ENCODE results near the gene GALNT8.

Gene GALNT8

GRCh38 chr12:4800555-4800954, 80.4 kb downstream of the GALNT8 start:
- Mint-ChIP-seq H3K4me1 (ENCODE audit: low read depth) (no peaks in the 10 kb centered on the region), H3K36me3 (ENCODE audit: low read depth) (no peaks in the 10 kb centered on the region), H3K9me3 (no peaks in the 10 kb centered on the region), H3K27ac (no peak overlapping the region), H3K4me3 (no peak overlapping the region), H3K27me3 (ENCODE audit: low read depth) (peaks cover 47% of the 10 kb centered on the region)

- H3K4me3 Mint-ChIP-seq: no peak overlapping the region
- no peak overlapping the region for H3K27ac Mint-ChIP-seq
- peaks cover 4% of the 10 kb centered on the region for H3K36me3 Mint-ChIP-seq (ENCODE audit: low read depth)
- no peaks in the 10 kb centered on the region for H3K9me3 Mint-ChIP-seq
- H3K4me1 Mint-ChIP-seq (ENCODE audit: low read depth): peaks cover 12% of the 10 kb centered on the region
- peaks cover 43% of the 10 kb centered on the region for H3K27me3 Mint-ChIP-seq (ENCODE audit: low read depth)
Observed at GRCh38 chr12:4802841-4803240, 82.6 kb downstream of the GALNT8 start.

- Mint-ChIP-seq H3K4me3 (no peak overlapping the region), H3K27me3 (ENCODE audit: low read depth) (peaks cover 33% of the 10 kb centered on the region), H3K4me1 (ENCODE audit: low read depth) (peaks cover 21% of the 10 kb centered on the region), H3K36me3 (ENCODE audit: low read depth) (peaks cover 11% of the 10 kb centered on the region), H3K27ac (no peak overlapping the region), H3K9me3 (no peaks in the 10 kb centered on the region)
Observed at GRCh38 chr12:4806439-4807115, 86.4 kb downstream of the GALNT8 start.

- H3K36me3 Mint-ChIP-seq (ENCODE audit: low read depth): peaks cover 13% of the 10 kb centered on the region
- peaks cover 21% of the 10 kb centered on the region for H3K4me1 Mint-ChIP-seq (ENCODE audit: low read depth)
- no peaks in the 10 kb centered on the region for H3K9me3 Mint-ChIP-seq
- H3K27me3 Mint-ChIP-seq (ENCODE audit: low read depth): peaks cover 28% of the 10 kb centered on the region
- H3K27ac Mint-ChIP-seq: peak overlapping the region; percentile 5
- H3K4me3 Mint-ChIP-seq: no peak overlapping the region
Observed at GRCh38 chr12:4807116-4807783, 87.0 kb downstream of the GALNT8 start.

- peaks cover 21% of the 10 kb centered on the region for H3K4me1 Mint-ChIP-seq (ENCODE audit: low read depth)
- H3K27ac Mint-ChIP-seq: peak overlapping the region; percentile 5
- H3K4me3 Mint-ChIP-seq: no peak overlapping the region
- H3K27me3 Mint-ChIP-seq (ENCODE audit: low read depth): peaks cover 28% of the 10 kb centered on the region
- H3K9me3 Mint-ChIP-seq: no peaks in the 10 kb centered on the region
- H3K36me3 Mint-ChIP-seq (ENCODE audit: low read depth): peaks cover 14% of the 10 kb centered on the region
Observed at GRCh38 chr12:4807813-4808212, 87.6 kb downstream of the GALNT8 start.

- Mint-ChIP-seq H3K27ac (no peak overlapping the region), H3K36me3 (ENCODE audit: low read depth) (peaks cover 19% of the 10 kb centered on the region), H3K27me3 (ENCODE audit: low read depth) (peaks cover 23% of the 10 kb centered on the region), H3K9me3 (no peaks in the 10 kb centered on the region), H3K4me1 (ENCODE audit: low read depth) (peaks cover 24% of the 10 kb centered on the region), H3K4me3 (peak overlapping the region; percentile 21)
Observed at GRCh38 chr12:4809013-4809448, 88.8 kb downstream of the GALNT8 start.

GRCh38 chr12:4809449-4810218, 89.4 kb downstream of the GALNT8 start:
- no peak overlapping the region for H3K27ac Mint-ChIP-seq
- H3K27me3 Mint-ChIP-seq (ENCODE audit: low read depth): peaks cover 24% of the 10 kb centered on the region
- H3K36me3 Mint-ChIP-seq (ENCODE audit: low read depth): peaks cover 19% of the 10 kb centered on the region
- H3K9me3 Mint-ChIP-seq: no peaks in the 10 kb centered on the region
- peaks cover 24% of the 10 kb centered on the region for H3K4me1 Mint-ChIP-seq (ENCODE audit: low read depth)
- peak overlapping the region; percentile 54 for H3K4me3 Mint-ChIP-seq

- H3K9me3 Mint-ChIP-seq: no peaks in the 10 kb centered on the region
- peak overlapping the region; percentile 54 for H3K4me3 Mint-ChIP-seq
- H3K27me3 Mint-ChIP-seq (ENCODE audit: low read depth): peaks cover 24% of the 10 kb centered on the region
- peaks cover 21% of the 10 kb centered on the region for H3K36me3 Mint-ChIP-seq (ENCODE audit: low read depth)
- no peak overlapping the region for H3K27ac Mint-ChIP-seq
- peaks cover 24% of the 10 kb centered on the region for H3K4me1 Mint-ChIP-seq (ENCODE audit: low read depth)
Observed at GRCh38 chr12:4810219-4810671, 90.0 kb downstream of the GALNT8 start.

- Mint-ChIP-seq H3K27ac (no peak overlapping the region), H3K27me3 (ENCODE audit: low read depth) (peaks cover 25% of the 10 kb centered on the region), H3K4me1 (ENCODE audit: low read depth) (peaks cover 16% of the 10 kb centered on the region), H3K36me3 (ENCODE audit: low read depth) (peaks cover 20% of the 10 kb centered on the region), H3K4me3 (no peak overlapping the region), H3K9me3 (no peaks in the 10 kb centered on the region)
Observed at GRCh38 chr12:4812624-4813327, 92.6 kb downstream of the GALNT8 start.

GRCh38 chr12:4813741-4814140, 93.5 kb downstream of the GALNT8 start:
- Mint-ChIP-seq H3K27ac (no peak overlapping the region), H3K36me3 (ENCODE audit: low read depth) (peaks cover 18% of the 10 kb centered on the region), H3K9me3 (no peaks in the 10 kb centered on the region), H3K27me3 (ENCODE audit: low read depth) (peaks cover 26% of the 10 kb centered on the region), H3K4me3 (no peak overlapping the region), H3K4me1 (ENCODE audit: low read depth) (peaks cover 13% of the 10 kb centered on the region)

- Mint-ChIP-seq H3K9me3 (no peaks in the 10 kb centered on the region), H3K4me1 (ENCODE audit: low read depth) (peaks cover 11% of the 10 kb centered on the region), H3K27me3 (ENCODE audit: low read depth) (peaks cover 24% of the 10 kb centered on the region), H3K4me3 (no peak overlapping the region), H3K36me3 (ENCODE audit: low read depth) (peaks cover 18% of the 10 kb centered on the region), H3K27ac (no peak overlapping the region)
Observed at GRCh38 chr12:4814485-4814884, 94.3 kb downstream of the GALNT8 start.

- H3K9me3 Mint-ChIP-seq: no peaks in the 10 kb centered on the region
- peaks cover 9% of the 10 kb centered on the region for H3K36me3 Mint-ChIP-seq (ENCODE audit: low read depth)
- H3K27me3 Mint-ChIP-seq (ENCODE audit: low read depth): peaks cover 23% of the 10 kb centered on the region
- peak overlapping the region; percentile 26 for H3K27ac Mint-ChIP-seq
- no peak overlapping the region for H3K4me3 Mint-ChIP-seq
- H3K4me1 Mint-ChIP-seq (ENCODE audit: low read depth): peaks cover 13% of the 10 kb centered on the region
Observed at GRCh38 chr12:4816744-4817525, 96.7 kb downstream of the GALNT8 start.

GRCh38 chr12:4817880-4818279, 97.7 kb downstream of the GALNT8 start:
- H3K27ac Mint-ChIP-seq: no peak overlapping the region
- H3K9me3 Mint-ChIP-seq: no peaks in the 10 kb centered on the region
- no peak overlapping the region for H3K4me3 Mint-ChIP-seq
- peaks cover 23% of the 10 kb centered on the region for H3K27me3 Mint-ChIP-seq (ENCODE audit: low read depth)
- peaks cover 13% of the 10 kb centered on the region for H3K4me1 Mint-ChIP-seq (ENCODE audit: low read depth)
- H3K36me3 Mint-ChIP-seq (ENCODE audit: low read depth): peaks cover 11% of the 10 kb centered on the region
